H1 (cell line): Measurements from ENCODE around the gene TENT4A. TPM values are rescaled to one million over a fixed set of nuclear protein-coding genes. Genes with fewer than 3 reads are reported as not detected.

Experiments
- ASH2L ChIP-seq: fragments of 200-600, 300-600 bp; sonication (generic); IDR thresholded peaks from one replicate; pipeline ENCODE4 v1.7.1; 2017; ENCODE audit warnings: low read length
- ATF3 ChIP-seq: IDR thresholded peaks from 2 replicates; pipeline ENCODE4 v1.6.1; 2011; ENCODE audit warnings: low read depth, mild to moderate bottlenecking, low read length; ENCODE audit not compliant: insufficient read depth
- BRCA1 ChIP-seq: IDR thresholded peaks from 2 replicates; pipeline ENCODE4 v1.6.1; 2012; ENCODE audit warnings: low read depth, low read length, improper control_type of control experiment
- CHD2 ChIP-seq: IDR thresholded peaks from 2 replicates; pipeline ENCODE4 v1.6.1; 2012; ENCODE audit warnings: low read length, improper control_type of control experiment
- CREB1 ChIP-seq: IDR thresholded peaks from 2 replicates; pipeline ENCODE4 v1.6.1; 2012; ENCODE audit warnings: inconsistent platforms
- NRF1 ChIP-seq: IDR thresholded peaks from 2 replicates; pipeline ENCODE4 v1.6.1; 2011; ENCODE audit warnings: mild to moderate bottlenecking, low read depth, low read length, improper control_type of control experiment
- SIRT6 ChIP-seq: IDR thresholded peaks from one replicate; pipeline ENCODE4 v1.7.1; 2012; ENCODE audit warnings: low read length, inconsistent platforms
- polyA plus RNA-seq, 7 experiments: library from polyadenylated mRNA; depleted of rRNA in 3 of 7; stranded (reverse) in 5 of 7; unstranded in 2 of 7; fragments of >200 nt in 5 of 7; fragments of 200-250 nt in 2 of 7; gene quantifications; 1 replicate in 5 of 7; 2 replicates in 1 of 7; 4 replicates in 1 of 7; pipeline versions ENCODE4 v1.2.1 to v1.2.3, GENCODE V29; 2011 to 2013; ENCODE audit warnings: missing spikeins in 2 of 7, mixed read lengths in 2 of 7
- total RNA-seq: library from RNA; stranded (reverse); fragmentation: NEBNext Ultra II Directional; extraction: Animal tissue kit (Norgen Biotek cat#: 25700); gene quantifications from 2 replicates; pipeline ENCODE4 v1.2.1, GENCODE V29; 2021

The TENT4A gene
- total and polyA plus RNA-seq, 2 of the 8 experiments (the other 6 are each of a cell fraction or from before 2014, with no cell fraction given), result 8.9 to 25.1 TPM

- no peak for TF ChIP-seq ASH2L
- TF ChIP-seq NRF1, result no peak
- no peak for TF ChIP-seq SIRT6
- TF ChIP-seq CHD2, result no peak
- TF ChIP-seq CREB1, result no peak
- TF ChIP-seq ATF3, result no peak
- TF ChIP-seq BRCA1, result no peak
Observed at GRCh38 chr5:6772886-6773285, 59.7 kb downstream of the TENT4A start (continued).
